GM12873 (cell line): ENCODE results near the gene OCLN.

Experiments used
- CTCF ChIP-seq: IDR thresholded peaks from 2 replicates; pipeline ENCODE4 v1.5.1; 2012; ENCODE audit warnings: low read depth, mild to moderate bottlenecking, moderate library complexity, low read length, control low read depth; ENCODE audit not compliant: insufficient read depth; ENCODE audit errors: missing control alignments

OCLN gene

GRCh38 chr5:69492391-69492922 is at the start of gene OCLN:
Gene OCLN, plus strand, starts transcription at chr5:69492790. Its CDS starts 11,455 bp downstream, at chr5:69504245.
- TF ChIP-seq CTCF: no peak

- no peak for TF ChIP-seq CTCF
These were observed 48.3 kb upstream of the OCLN start for GRCh38 chr5:69444127-69444754.

GRCh38 chr5:69449511-69449910 is 43.1 kb upstream of the OCLN start:
- TF ChIP-seq CTCF: no peak

- TF ChIP-seq CTCF: no peak
These were observed 42.5 kb upstream of the OCLN start for GRCh38 chr5:69450116-69450515.

- no peak for TF ChIP-seq CTCF
These were observed 40.5 kb upstream of the OCLN start for GRCh38 chr5:69451941-69452647.

GRCh38 chr5:69454460-69455249 is 37.9 kb upstream of the OCLN start:
- no peak for TF ChIP-seq CTCF

GRCh38 chr5:69462170-69462569 is 30.4 kb upstream of the OCLN start:
- TF ChIP-seq CTCF: no peak
